CMK (cell line): Measurements from ENCODE around the gene FAM180B.
"Not testable (repeated sequence)": the region's sequence is repeated elsewhere in the genome, so short reads cannot be mapped to it uniquely, and the experiment has no call there.

ENCODE experiments used
- DNase-seq: peaks from one replicate; pipeline ENCODE4 v3.0.0-alpha.2; 2010; ENCODE audit warnings: low read depth

Gene FAM180B, protein sequence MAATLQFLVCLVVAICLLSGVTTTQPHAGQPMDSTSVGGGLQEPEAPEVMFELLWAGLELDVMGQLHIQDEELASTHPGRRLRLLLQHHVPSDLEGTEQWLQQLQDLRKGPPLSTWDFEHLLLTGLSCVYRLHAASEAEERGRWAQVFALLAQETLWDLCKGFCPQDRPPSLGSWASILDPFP

DNA sequence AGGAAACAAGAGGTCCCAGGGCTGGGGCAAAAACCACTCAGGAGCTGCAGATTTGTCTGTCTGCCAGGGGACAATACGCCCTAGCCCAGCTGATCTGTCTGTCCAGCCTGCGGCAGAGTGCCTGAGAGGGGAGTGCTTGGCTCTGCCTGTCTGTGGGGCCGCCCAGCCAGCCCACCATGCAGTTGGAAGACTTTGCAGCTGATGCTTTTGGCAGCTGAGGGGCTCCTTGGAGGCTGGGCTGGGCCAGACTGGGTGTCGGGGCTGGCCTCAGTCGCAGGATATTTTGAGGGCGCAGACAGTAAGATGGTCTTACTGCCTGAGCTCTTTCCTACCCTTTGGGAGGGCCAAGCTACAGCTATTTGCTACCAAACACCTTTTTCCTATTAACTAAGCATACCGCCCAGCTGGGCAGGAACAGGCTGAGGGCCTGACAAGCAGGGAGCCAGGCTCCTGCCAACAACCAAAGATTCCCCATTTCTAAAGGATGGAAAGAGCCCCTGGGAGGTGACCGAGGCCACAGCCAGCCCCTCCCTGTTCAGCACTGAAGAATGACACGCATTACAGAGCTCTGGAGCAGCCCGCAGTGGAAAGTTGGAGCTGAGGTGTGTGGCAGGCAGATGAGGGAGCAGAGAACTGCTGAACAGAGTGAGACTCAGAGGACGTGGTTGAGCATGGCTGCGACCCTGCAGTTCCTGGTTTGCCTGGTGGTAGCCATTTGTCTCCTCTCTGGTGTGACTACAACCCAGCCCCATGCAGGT, at the start of gene FAM180B:
TSS of gene FAM180B (plus strand) at position 581 of the 758 bp plus-strand sequence. CDS start at position 672, 91 bp downstream.
- DNase-seq: no peak

DNA sequence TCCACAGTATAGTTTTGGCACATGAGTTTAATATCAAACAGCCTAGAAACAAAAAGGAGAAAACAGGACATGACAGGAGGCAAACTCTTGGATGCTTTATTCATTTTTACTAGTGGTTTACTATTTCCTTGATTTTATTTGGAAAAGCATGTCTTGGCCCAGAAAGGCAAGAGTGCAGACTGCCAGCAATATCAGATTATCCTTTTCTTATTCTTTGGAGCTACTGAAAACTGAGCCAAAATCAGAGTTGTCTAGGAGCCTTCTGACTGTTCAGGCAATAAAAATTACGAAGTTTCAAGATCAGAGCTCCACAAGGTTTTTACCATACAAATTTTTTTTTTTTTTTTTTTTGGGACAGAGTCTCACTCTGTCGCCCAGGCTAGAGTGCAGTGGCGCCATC, 49.6 kb upstream of the FAM180B start:
- no peak for DNase-seq

DNA sequence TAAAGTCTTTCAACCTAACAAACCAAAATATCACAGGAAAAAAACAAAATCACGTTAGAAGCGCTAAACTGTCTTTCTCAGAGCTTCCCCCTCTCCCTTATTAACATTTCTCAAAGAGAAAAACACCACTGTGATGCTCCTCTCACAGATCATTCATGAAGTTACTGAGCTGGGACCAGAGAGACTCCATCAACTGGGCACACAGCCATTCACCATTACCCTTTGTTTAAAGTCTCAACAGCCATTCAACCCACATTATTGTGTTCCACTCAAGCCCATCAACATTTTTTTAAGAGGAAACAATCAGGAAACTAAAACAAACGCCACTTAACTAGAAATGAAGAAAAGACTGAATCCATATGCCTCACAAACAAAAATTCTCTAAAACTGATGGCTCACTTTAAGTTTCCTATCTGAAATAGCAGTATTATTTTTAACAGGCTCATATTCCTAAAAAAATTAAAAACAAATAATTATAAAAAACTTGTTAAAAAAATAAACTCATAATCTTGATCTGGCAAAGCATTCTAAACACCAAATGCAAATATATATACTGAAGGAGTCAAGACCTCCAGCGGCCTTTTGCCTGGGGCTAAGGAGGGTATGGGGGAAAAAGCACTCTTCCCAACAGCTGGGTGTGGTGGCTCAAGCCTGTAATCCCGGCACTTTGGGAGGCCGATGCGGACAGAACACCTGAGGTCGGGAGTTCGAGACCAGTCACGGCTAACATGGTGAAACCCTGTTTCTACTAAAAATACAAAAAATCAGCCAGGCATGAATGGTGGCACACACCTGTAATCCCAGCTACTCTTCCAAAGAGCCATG, 47.5 kb upstream of the FAM180B start:
- no peak for DNase-seq

- no peak for DNase-seq
Measured at GRCh38 chr11:47539681-47540039, 46.8 kb upstream of the FAM180B start.

GRCh38 chr11:47541070-47541469, 45.4 kb upstream of the FAM180B start:
- DNase-seq: no peak

- DNase-seq: no peak
Measured at GRCh38 chr11:47545298-47545697, 41.2 kb upstream of the FAM180B start.

DNA sequence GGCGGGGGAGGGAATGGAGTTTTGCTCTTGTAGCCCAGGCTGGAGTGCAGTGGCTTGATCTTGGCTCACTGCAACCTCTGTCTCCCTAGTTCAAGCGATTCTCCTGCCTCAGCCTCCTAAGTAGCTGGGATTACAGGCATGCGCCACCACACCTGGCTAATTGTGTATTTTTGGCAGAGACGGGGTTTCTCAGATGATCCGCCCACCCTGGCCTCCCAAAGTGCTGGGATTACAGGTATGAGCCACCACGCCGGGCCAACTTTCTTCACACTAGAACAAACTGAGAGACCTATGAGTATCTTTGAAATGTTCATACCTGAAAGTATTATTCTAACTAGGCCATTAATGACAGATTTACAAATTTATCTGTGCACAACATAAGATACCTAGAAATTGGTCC, 40.2 kb upstream of the FAM180B start:
- DNase-seq: not testable (repeated sequence)

- DNase-seq: no peak
Measured at GRCh38 chr11:47550288-47551047, 36.0 kb upstream of the FAM180B start.

- DNase-seq: no peak
Measured at GRCh38 chr11:47551086-47551485, 35.4 kb upstream of the FAM180B start.

- DNase-seq: no peak
Measured at GRCh38 chr11:47552056-47552565, 34.4 kb upstream of the FAM180B start.

DNA sequence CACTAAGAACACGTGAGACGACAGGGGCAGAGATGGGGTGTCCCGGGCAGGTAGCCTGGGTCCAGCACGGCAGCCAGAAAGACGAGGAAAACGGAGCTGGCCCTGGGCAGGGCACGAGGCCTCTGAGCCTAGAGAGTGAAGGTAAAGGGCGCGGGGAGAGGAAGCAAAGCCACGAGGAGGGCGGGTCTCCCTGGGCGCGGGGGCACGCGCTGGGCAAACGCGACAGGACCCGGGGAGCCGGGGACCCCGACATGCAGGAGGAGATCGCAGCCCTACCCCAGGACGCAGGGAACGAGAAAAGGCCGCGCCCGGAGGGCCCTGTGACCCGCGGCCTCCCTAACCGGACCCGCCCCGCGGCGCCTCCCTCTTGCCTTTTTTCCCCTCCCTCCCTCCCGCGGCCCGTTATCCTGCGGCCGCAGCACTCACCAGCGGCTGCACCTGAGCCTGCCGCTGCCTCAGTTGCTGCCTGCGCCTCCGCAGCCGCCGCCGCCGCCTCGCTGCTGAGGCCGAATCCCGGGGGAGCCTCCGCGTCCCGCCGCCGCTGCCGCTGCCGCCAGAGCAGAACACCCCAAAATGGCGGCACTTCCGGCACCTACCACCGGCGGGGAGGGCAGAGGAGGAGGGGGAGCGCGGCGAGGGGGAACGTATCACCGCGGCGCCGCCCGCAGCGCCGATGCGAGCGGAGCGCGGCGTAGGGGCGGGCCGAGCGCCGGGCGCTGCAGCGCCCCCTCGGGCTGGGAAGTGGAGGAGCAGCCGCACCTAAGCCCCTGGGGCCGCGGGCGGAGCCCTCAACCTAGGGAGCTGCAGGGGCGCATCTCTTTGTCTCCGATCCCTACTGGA, 33.7 kb upstream of the FAM180B start, which contains the start of gene CELF1:
TSS of gene CELF1 (minus strand) at position 567 of the 840 bp plus-strand sequence. CDS start 53,609 bp downstream, outside the sequence.
- peak; percentile 49 for DNase-seq

- no peak for DNase-seq
Measured at GRCh38 chr11:47553406-47553743, 33.1 kb upstream of the FAM180B start.

- DNase-seq: not testable (repeated sequence)
Measured at GRCh38 chr11:47557004-47557403, 29.5 kb upstream of the FAM180B start.

GRCh38 chr11:47558695-47559094, 27.8 kb upstream of the FAM180B start:
- no peak for DNase-seq

DNA sequence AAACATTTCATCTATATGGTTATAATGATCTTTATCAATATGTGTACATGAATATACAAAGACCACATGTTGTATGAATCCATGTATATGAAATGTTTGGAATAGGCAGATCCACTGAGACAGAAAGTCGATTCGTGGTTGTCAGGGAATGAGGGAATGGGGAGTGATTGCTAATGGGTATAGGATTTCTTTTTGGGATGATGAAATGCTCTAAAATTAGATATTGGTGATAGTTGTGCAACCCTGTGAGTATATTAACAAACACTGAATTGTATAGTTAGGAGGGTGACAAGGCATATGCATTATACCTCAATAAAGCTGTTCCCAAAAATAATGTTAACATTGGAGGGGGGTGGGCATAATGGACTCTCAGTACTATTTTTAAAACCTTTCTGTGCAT, 26.1 kb upstream of the FAM180B start:
- DNase-seq: no peak

DNA sequence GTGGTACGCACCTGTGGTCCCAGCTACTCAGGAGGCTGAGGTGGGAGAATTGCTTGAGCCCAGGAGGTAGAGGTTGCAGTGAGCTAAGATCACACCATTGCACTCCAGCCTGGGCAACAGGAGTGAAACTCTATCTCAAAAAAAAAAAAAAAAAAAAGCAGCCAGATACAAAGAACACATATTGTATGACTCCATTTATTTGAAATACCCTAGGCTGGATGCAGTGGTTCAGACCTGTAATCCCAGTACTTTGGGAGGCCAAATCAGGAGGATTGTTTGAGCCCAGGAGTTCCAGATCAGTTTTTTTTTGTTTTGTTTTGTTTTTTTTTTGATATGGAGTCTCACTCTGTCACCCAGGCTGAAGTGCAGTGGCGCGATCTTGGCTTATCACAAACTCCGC, 24.1 kb upstream of the FAM180B start:
- DNase-seq: not testable (repeated sequence)

DNA sequence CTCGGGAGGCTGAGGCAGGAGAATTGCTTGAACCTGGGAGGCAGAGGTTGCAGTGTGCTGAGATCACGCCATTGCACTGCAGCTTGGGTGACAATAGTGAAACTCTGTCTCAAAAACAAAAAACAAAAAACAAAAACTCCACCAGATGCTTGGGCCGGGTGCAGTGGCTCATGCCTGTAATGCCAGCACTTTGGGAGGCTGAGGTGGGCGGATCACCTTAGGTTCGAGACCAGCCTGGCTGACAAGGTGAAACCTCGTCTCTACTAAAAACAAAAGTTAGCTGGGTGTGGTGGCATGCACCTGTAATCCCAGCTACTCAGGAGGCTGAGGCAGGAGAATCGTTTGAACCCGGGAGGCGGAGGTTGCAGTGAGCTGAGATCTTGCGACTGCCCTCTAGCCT, 22.1 kb upstream of the FAM180B start:
- not testable (repeated sequence) for DNase-seq

- no peak for DNase-seq
Measured at GRCh38 chr11:47564933-47565339, 21.5 kb upstream of the FAM180B start.

GRCh38 chr11:47565340-47566148, 20.9 kb upstream of the FAM180B start, which contains the start of gene PTPMT1:
Gene PTPMT1 (plus strand): TSS chr11:47565599. CDS start chr11:47565623, 24 bp downstream.
- DNase-seq: peak; percentile 48

- no peak for DNase-seq
Measured at GRCh38 chr11:47566149-47566698, 20.3 kb upstream of the FAM180B start.
